22Rv1 (cell line): ENCODE measurements around the gene NEIL1.

Source experiments
- H3K27ac ChIP-seq: fragments of 450-650 bp; 2 replicates; pipeline ENCODE4 v1.5.1; 2017
- CTCF ChIP-seq: fragments of 450-650 bp; IDR thresholded peaks from 2 replicates; pipeline ENCODE4 v1.5.1; 2017; ENCODE audit warnings: mild to moderate bottlenecking
- ZFX ChIP-seq: fragments of 450-650 bp; IDR thresholded peaks from 2 replicates; pipeline ENCODE4 v1.6.1; 2017; ENCODE audit warnings: antibody characterized with exemption, borderline replicate concordance

Gene NEIL1

GRCh38 chr15:75349851-75350588 is 3.2 kb downstream of the NEIL1 start:
- H3K27ac ChIP-seq, result no peak overlapping the region
- TF ChIP-seq CTCF, result no peak
- no peak for TF ChIP-seq ZFX

GRCh38 chr15:75350601-75351361 is 3.9 kb downstream of the NEIL1 start:
- H3K27ac ChIP-seq, result no peak overlapping the region
- TF ChIP-seq CTCF, result no peak
- TF ChIP-seq ZFX, result no peak

GRCh38 chr15:75352186-75353080 is 5.6 kb downstream of the NEIL1 start:
- TF ChIP-seq ZFX (no peak), CTCF (no peak)
- no peak overlapping the region for H3K27ac ChIP-seq

- no peak overlapping the region for H3K27ac ChIP-seq
Measured at GRCh38 chr15:75353604-75354003, 6.8 kb downstream of the NEIL1 start.

GRCh38 chr15:75354454-75354853 is 7.6 kb downstream of the NEIL1 start:
- TF ChIP-seq CTCF, result no peak
- no peak for TF ChIP-seq ZFX
- no peak overlapping the region for H3K27ac ChIP-seq

More at GRCh38 chr15:75353604-75354003, 6.8 kb downstream of the NEIL1 start:
- TF ChIP-seq CTCF, result no peak
- no peak for TF ChIP-seq ZFX

- no peak overlapping the region for H3K27ac ChIP-seq
- no peak for TF ChIP-seq CTCF
- no peak for TF ChIP-seq ZFX
Measured at GRCh38 chr15:75355369-75355768, 8.5 kb downstream of the NEIL1 start.
